KBM-7 (cell line): ENCODE data around the gene ARAP1.

ENCODE experiments used
- DNase-seq: peaks from one replicate; pipeline ENCODE4 v3.0.0-alpha.2; 2015
- in situ Hi-C: fragments of 300-500 bp; cut with MboI; formaldehyde crosslinking; loops from 2 replicates; pipeline ENCODE4 v1.14.3; 2020; ENCODE audit warnings: low sequenced_read_pairs, low pct_unique_long_range_greater_than_20kb, mixed read lengths

Gene ARAP1

GRCh38 chr11:72780296-72781062 is 28.3 kb upstream of the ARAP1 start:
- in situ Hi-C loops, result no loop called here

GRCh38 chr11:72779495-72780128 is 27.4 kb upstream of the ARAP1 start:
- no peak for DNase-seq
- in situ Hi-C loops, result no loop called here

More at GRCh38 chr11:72780296-72781062, 28.3 kb upstream of the ARAP1 start:
- DNase-seq, result no peak

GRCh38 chr11:72778535-72779494 is 26.6 kb upstream of the ARAP1 start:
- in situ Hi-C loops, result no loop called here

GRCh38 chr11:72777755-72778278 is 25.6 kb upstream of the ARAP1 start:
- in situ Hi-C loops, result no loop called here
- DNase-seq, result no peak

More at GRCh38 chr11:72778535-72779494, 26.6 kb upstream of the ARAP1 start:
- no peak for DNase-seq

GRCh38 chr11:72776844-72777754 is 24.9 kb upstream of the ARAP1 start:
- DNase-seq, result no peak
- in situ Hi-C loops, result no loop called here

- in situ Hi-C loops, result no loop called here
- no peak for DNase-seq
Observed at GRCh38 chr11:72776117-72776843, 24.1 kb upstream of the ARAP1 start.

GRCh38 chr11:72775288-72776110 is 23.3 kb upstream of the ARAP1 start:
- in situ Hi-C loops, result no loop called here
- DNase-seq, result no peak

GRCh38 chr11:72774499-72774898 is 22.3 kb upstream of the ARAP1 start:
- no peak for DNase-seq
- in situ Hi-C loops, result no loop called here

- no peak for DNase-seq
- in situ Hi-C loops, result no loop called here
Observed at GRCh38 chr11:72773696-72774095, 21.5 kb upstream of the ARAP1 start.

GRCh38 chr11:72773291-72773690 is 21.1 kb upstream of the ARAP1 start:
- DNase-seq, result no peak

GRCh38 chr11:72772059-72772458 is 19.9 kb upstream of the ARAP1 start:
- in situ Hi-C loops, result no loop called here
- no peak for DNase-seq

More at GRCh38 chr11:72773291-72773690, 21.1 kb upstream of the ARAP1 start:
- in situ Hi-C loops, result no loop called here

- in situ Hi-C loops, result no loop called here
- no peak for DNase-seq
Observed at GRCh38 chr11:72771507-72771906, 19.3 kb upstream of the ARAP1 start.

GRCh38 chr11:72770799-72771198 is 18.6 kb upstream of the ARAP1 start:
- in situ Hi-C loops, result no loop called here
- DNase-seq, result no peak

GRCh38 chr11:72769680-72770079 is 17.5 kb upstream of the ARAP1 start:
- in situ Hi-C loops, result no loop called here
- no peak for DNase-seq

- in situ Hi-C loops, result no loop called here
- DNase-seq, result no peak
Observed at GRCh38 chr11:72768581-72768980, 16.4 kb upstream of the ARAP1 start.

GRCh38 chr11:72767203-72768062 is 15.2 kb upstream of the ARAP1 start:
- in situ Hi-C loops, result no loop called here

More at GRCh38 chr11:72767203-72768062, 15.2 kb upstream of the ARAP1 start:
- DNase-seq, result no peak
